ENCODE measurements around the gene DNAJC24.

- TF ChIP-seq LEF1 (IDR thresholded peaks at IDR 0.05): no peak
- no peak for TF ChIP-seq SRSF3 (IDR thresholded peaks at IDR 0.05; ENCODE audit: insufficient read depth, low read length)
- no peak for TF ChIP-seq ZNF121 (CRISPR knock-in tag; conservative IDR thresholded peaks at IDR 0.05)
- no peak for TF ChIP-seq EZH2 (IDR thresholded peaks at IDR 0.05; ENCODE audit: borderline replicate concordance, low read depth, low read length)
- TF ChIP-seq CREM (IDR thresholded peaks at IDR 0.05; ENCODE audit: low read depth): no peak
- TF ChIP-seq, protein P1, sequence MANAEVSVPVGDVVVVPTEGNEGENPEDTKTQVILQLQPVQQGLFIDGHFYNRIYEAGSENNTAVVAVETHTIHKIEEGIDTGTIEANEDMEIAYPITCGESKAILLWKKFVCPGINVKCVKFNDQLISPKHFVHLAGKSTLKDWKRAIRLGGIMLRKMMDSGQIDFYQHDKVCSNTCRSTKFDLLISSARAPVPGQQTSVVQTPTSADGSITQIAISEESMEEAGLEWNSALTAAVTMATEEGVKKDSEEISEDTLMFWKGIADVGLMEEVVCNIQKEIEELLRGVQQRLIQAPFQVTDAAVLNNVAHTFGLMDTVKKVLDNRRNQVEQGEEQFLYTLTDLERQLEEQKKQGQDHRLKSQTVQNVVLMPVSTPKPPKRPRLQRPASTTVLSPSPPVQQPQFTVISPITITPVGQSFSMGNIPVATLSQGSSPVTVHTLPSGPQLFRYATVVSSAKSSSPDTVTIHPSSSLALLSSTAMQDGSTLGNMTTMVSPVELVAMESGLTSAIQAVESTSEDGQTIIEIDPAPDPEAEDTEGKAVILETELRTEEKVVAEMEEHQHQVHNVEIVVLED (CRISPR knock-in tag; IDR thresholded peaks at IDR 0.05): no peak
- no peak for TF ChIP-seq POLR3A (IDR thresholded peaks at IDR 0.05; ENCODE audit: borderline replicate concordance, extremely low read depth, insufficient read depth, insufficient read length)
- TF ChIP-seq, protein P2, sequence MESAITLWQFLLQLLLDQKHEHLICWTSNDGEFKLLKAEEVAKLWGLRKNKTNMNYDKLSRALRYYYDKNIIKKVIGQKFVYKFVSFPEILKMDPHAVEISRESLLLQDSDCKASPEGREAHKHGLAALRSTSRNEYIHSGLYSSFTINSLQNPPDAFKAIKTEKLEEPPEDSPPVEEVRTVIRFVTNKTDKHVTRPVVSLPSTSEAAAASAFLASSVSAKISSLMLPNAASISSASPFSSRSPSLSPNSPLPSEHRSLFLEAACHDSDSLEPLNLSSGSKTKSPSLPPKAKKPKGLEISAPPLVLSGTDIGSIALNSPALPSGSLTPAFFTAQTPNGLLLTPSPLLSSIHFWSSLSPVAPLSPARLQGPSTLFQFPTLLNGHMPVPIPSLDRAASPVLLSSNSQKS (CRISPR knock-in tag; IDR thresholded peaks at IDR 0.05): no peak
- TF ChIP-seq SP2 (IDR thresholded peaks at IDR 0.05; ENCODE audit: extremely low read depth, low read depth, low read length, poor library complexity, severe bottlenecking): no peak
- no peak for TF ChIP-seq CTCF (IDR thresholded peaks at IDR 0.05 in 2 of 3, conservative IDR thresholded peaks at IDR 0.05 in 1 of 3; ENCODE audit: insufficient read depth in 2 of 3, low read depth in 1 of 3, low read length in 3 of 3)
- TF ChIP-seq, protein P3, sequence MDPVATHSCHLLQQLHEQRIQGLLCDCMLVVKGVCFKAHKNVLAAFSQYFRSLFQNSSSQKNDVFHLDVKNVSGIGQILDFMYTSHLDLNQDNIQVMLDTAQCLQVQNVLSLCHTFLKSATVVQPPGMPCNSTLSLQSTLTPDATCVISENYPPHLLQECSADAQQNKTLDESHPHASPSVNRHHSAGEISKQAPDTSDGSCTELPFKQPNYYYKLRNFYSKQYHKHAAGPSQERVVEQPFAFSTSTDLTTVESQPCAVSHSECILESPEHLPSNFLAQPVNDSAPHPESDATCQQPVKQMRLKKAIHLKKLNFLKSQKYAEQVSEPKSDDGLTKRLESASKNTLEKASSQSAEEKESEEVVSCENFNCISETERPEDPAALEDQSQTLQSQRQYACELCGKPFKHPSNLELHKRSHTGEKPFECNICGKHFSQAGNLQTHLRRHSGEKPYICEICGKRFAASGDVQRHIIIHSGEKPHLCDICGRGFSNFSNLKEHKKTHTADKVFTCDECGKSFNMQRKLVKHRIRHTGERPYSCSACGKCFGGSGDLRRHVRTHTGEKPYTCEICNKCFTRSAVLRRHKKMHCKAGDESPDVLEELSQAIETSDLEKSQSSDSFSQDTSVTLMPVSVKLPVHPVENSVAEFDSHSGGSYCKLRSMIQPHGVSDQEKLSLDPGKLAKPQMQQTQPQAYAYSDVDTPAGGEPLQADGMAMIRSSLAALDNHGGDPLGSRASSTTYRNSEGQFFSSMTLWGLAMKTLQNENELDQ (CRISPR knock-in tag; IDR thresholded peaks at IDR 0.05; ENCODE audit: borderline replicate concordance): no peak
- no peak for TF ChIP-seq LARP7 (IDR thresholded peaks at IDR 0.05)
- no peak for TF ChIP-seq SRSF7 (optimal IDR thresholded peaks at IDR 0.05; ENCODE audit: low read depth, low read length)
- TF ChIP-seq ZNF830 (CRISPR knock-in tag; IDR thresholded peaks at IDR 0.05): no peak
Measured at GRCh38 chr11:31417357-31417756, 47.7 kb downstream of the DNAJC24 start.

Measured in K562 (cell line).